Activated T-cell treated with anti-CD3 and anti-CD28 coated beads, Interleukin-2, amount 50 U/mL, for 72 hours (primary cell): ENCODE data around the gene C8G. TPM values are rescaled to one million over a fixed set of nuclear protein-coding genes. Genes with fewer than 3 reads are reported as not detected.

ENCODE experiments used
- ATAC-seq, 2 donors: fragments of 150-1000 bp; cut with Tn5 transposase; replicated peaks in 1 of 2; 2 replicates each; pipeline ENCODE4 v1.10.0; 2021; ENCODE audit warnings: moderate library complexity in 2 of 2, mild to moderate bottlenecking in 1 of 2
- DNase-seq, 2 donors: peaks; one replicate each; pipeline ENCODE4 v3.0.0; 2021 to 2022; ENCODE audit warnings: mixed read lengths in 1 of 2
- H3K27ac Mint-ChIP-seq: one replicate; pipeline ENCODE4 v1.8.0; 2022; ENCODE audit warnings: mild to moderate bottlenecking, moderate library complexity, mixed read lengths
- H3K27me3 Mint-ChIP-seq: one replicate; pipeline ENCODE4 v1.8.0; 2022; ENCODE audit warnings: low read depth, mixed read lengths
- H3K36me3 Mint-ChIP-seq, 2 donors: one replicate each; pipeline ENCODE4 v1.8.0; 2022; ENCODE audit warnings: mixed read lengths in 2 of 2, mild to moderate bottlenecking in 1 of 2; ENCODE audit not compliant: insufficient read depth in 2 of 2
- H3K4me1 Mint-ChIP-seq: one replicate; pipeline ENCODE4 v1.8.0; 2022; ENCODE audit warnings: low read depth, mixed read lengths
- H3K4me3 Mint-ChIP-seq, 2 donors: one replicate each; pipeline ENCODE4 v1.8.0; 2022; ENCODE audit warnings: mild to moderate bottlenecking in 2 of 2, mixed read lengths in 2 of 2, moderate library complexity in 2 of 2
- H3K9me3 Mint-ChIP-seq, 2 donors: one replicate each; pipeline ENCODE4 v1.8.0; 2022; ENCODE audit warnings: mixed read lengths in 2 of 2
- total RNA-seq, 2 donors: library from RNA; stranded (reverse); gene quantifications; one replicate each; pipeline ENCODE4 v1.2.3, GENCODE V29; 2022

The C8G gene
- total RNA-seq, 2 donors from 2014 or later, result 2.6 to 3.4 TPM

DNA sequence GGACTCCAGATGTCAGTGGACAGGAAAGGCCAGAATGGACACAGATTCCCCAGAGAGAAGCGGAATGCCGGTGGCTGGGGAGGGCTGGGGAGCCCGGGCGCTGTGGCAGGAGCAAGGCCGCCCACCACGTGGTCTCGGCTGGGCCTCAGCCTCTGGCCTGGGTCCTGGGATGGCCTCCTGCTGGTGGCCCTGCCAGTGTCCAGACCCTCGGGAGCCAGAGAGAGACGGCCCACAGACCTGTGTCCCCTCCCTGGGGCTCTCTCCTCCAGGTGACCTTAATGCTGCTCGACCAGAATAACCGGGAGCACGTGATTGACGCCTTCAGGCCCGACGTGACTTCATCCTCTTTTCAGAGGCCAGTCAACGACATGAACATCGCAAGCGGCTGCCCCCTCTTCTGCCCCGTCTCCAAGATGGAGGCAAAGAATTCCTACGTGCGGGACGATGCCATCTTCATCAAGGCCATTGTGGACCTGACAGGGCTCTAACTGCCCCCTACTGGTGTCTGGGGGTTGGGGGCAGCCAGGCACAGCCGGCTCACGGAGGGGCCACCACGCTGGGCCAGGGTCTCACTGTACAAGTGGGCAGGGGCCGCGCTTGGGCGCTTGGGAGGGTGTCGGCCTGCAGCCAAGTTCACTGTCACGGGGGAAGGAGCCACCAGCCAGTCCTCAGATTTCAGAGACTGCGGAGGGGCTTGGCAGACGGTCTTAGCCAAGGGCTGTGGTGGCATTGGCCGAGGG, 19.5 kb upstream of the C8G start:
- H3K27me3 Mint-ChIP-seq, result no peaks in the 10 kb centered on the region
- H3K36me3 Mint-ChIP-seq, result peaks cover 1 to 16% of the 10 kb centered on the region in 2 donors
- no peaks in the 10 kb centered on the region for H3K4me1 Mint-ChIP-seq
- H3K4me3 Mint-ChIP-seq, result no peak overlapping the region
- H3K9me3 Mint-ChIP-seq, result no peaks in the 10 kb centered on the region
- DNase-seq, result no peak
- no peak for ATAC-seq
- no peak overlapping the region for H3K27ac Mint-ChIP-seq

DNA sequence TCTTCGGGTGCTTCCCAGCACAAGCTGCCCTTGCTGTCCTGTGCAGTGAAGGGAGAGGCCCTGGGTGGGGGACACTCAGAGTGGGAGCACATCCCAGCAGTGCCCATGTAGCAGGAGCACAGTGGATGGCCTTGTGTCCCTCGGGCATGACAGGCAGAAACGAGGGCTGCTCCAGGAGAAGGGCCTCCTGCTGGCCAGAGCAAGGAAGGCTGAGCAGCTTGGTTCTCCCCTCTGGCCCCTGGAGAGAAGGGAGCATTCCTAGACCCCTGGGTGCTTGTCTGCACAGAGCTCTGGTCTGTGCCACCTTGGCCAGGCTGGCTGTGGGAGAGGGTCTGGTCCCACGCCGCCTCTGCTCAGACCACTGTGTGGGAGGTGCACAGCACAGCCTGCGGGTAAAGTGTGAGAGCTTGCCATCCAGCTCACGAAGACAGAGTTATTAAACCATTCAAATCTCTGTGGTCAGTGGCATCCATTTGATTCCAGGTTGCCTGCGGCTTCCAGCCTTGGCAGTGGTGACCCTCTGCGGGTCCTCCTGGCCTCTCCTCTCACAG, 18.8 kb upstream of the C8G start:
- ATAC-seq (no peak), DNase-seq (no peak)
- Mint-ChIP-seq H3K9me3 (no peaks in the 10 kb centered on the region), H3K27ac (no peak overlapping the region), H3K4me1 (no peaks in the 10 kb centered on the region), H3K4me3 (no peak overlapping the region), H3K27me3 (no peaks in the 10 kb centered on the region), H3K36me3 (peaks cover 1 to 13% of the 10 kb centered on the region in 2 donors)

DNA sequence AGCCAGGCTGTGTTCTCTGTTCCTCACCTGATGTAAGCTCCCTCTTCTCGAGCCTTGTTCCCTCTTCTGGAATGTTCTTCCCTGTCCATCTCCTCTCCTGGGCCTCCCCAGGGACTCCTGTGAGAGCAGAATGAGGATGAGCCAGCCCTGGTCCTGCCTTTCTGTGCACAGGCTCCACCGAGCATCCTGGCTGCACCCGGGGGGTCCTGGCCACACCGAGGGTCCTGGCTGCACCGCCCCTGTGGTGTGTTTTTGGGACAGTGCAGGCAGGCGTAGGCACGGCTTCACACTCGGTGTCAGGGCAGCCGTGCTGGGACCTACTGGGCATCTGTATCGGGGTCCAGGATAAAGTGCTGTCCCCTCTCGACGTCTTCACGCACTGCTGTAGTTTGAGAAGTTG, 18.3 kb upstream of the C8G start:
- no peak for DNase-seq
- Mint-ChIP-seq H3K4me3 (no peak overlapping the region), H3K36me3 (peaks cover 1 to 14% of the 10 kb centered on the region in 2 donors), H3K4me1 (peaks cover 3% of the 10 kb centered on the region), H3K27ac (no peak overlapping the region), H3K27me3 (no peaks in the 10 kb centered on the region), H3K9me3 (no peaks in the 10 kb centered on the region)
- no peak for ATAC-seq

DNA sequence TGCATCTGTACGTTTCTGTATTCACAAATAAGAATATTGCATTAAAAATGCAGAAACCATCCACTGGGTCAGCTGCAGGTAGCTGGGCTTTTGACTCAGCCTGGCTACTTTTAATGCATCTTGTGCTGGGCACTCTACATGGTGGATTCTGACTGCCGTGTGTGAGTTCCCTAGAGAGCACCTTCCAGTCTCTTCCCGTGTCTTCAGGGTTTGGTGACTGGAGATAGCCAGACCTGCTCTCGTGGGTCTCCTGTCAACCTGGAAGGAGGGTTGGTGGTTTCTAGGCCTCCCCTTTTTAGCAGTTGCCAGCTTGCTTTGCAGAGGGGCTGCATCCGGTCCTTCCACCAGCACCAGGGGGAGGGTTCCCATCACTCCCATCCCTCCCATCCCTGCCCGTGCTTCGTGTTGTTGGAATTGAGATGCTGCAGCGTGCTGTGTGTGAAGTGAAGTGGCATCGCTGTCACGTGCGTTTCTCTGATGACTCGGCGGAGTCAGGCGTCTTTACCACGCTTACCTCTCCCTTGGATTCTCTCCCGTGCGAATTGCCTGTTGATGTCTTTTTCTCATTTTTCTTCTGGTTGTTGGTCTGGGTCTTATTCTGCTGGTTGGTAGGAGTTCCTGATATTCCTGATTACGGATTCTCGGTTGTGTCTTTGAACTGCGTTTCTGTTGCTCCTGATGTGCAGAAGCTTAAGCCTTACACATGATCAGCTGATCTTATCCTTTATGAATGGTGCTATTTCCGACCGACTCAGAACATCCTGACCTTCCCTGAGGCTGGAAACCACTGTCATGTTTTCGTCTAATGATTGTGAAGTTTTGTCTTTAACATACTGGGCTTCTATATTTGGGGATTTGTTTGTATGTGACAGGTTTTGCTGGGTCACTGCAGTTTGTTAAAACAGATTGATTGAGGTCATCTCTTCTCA, 17.4 kb upstream of the C8G start:
- no peak overlapping the region for H3K4me3 Mint-ChIP-seq
- H3K36me3 Mint-ChIP-seq, result peaks cover 1 to 13% of the 10 kb centered on the region in 2 donors
- no peak for DNase-seq
- H3K4me1 Mint-ChIP-seq, result peaks cover 10% of the 10 kb centered on the region
- peak overlapping the region; percentile 31 for H3K27ac Mint-ChIP-seq
- no peaks in the 10 kb centered on the region for H3K9me3 Mint-ChIP-seq
- ATAC-seq, result no peak
- no peaks in the 10 kb centered on the region for H3K27me3 Mint-ChIP-seq

DNA sequence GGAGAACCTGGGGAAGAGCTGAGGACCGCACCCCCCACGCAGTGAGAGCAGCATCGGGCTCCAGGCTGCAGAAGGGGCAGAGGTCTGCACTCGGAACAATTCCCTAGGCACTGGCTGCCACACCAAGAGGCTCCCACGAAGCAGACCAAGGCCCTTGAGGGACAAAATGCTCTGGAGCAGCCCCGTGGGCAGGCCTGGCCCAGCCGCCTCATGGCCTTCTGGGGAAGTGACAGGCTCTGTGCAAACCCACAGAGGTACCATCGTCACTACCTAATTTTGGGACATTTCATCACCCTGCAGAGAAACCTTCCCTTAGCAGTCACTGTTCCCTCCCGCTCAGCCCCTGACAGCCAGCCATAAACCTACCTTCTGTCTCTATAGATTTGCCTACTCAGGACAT, 16.5 kb upstream of the C8G start:
- no peaks in the 10 kb centered on the region for H3K9me3 Mint-ChIP-seq
- H3K27me3 Mint-ChIP-seq, result no peaks in the 10 kb centered on the region
- no peak overlapping the region for H3K27ac Mint-ChIP-seq
- no peak overlapping the region for H3K4me3 Mint-ChIP-seq
- DNase-seq (no peak), ATAC-seq (peak in 1 of 2 donors; percentile 61)
- peaks cover 6 to 17% of the 10 kb centered on the region in 2 donors for H3K36me3 Mint-ChIP-seq
- H3K4me1 Mint-ChIP-seq, result peaks cover 10% of the 10 kb centered on the region

DNA sequence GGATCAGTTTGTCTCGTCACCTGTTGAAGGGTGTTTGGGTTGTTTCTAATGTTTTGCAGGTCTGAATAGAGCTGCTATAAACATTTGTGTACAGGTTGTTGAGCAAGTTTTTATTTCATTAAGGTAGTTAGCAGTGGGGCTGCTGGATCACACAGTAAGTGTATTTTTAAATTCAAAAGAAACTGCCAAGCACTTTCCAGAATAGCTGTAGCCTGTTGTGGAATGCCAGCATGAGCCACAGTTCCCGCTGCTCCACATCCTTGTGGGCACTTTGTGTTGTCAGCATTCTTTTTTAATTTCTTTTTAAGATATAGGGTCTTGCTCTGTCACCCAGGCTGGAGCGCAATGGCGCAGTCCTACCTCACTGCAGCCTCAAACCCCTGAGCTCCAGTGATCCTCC, 15.0 kb upstream of the C8G start:
- H3K4me1 Mint-ChIP-seq, result peaks cover 10% of the 10 kb centered on the region
- no peak for ATAC-seq
- H3K27me3 Mint-ChIP-seq, result no peaks in the 10 kb centered on the region
- DNase-seq, result no peak
- no peak overlapping the region for H3K4me3 Mint-ChIP-seq
- H3K27ac Mint-ChIP-seq, result no peak overlapping the region
- H3K9me3 Mint-ChIP-seq, result no peaks in the 10 kb centered on the region
- H3K36me3 Mint-ChIP-seq, result peaks cover 6 to 18% of the 10 kb centered on the region in 2 donors

DNA sequence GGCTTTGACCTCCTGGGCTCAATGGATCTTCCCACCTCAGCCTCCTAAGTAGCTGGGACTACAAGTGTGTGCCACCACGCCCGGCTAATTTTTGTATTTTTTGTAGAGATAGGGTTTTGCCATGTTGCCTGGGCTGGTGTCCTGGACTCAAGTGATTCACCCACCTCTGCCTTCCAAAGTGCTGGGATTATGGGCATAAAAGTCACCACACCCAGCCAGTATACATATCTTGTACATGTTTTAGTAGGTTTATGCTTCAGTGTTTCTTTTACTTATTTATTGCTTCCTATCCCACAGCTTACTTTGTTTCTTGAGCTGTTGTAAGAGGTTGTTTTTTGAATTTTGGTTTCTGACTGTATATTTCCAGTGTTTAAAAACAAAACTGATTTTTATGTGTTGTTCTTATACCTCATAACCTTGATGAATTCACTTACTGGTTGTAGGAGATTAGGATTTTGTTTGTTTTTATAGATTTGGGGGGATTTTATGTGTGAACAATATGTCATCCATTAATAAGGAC, 13.4 kb upstream of the C8G start:
- Mint-ChIP-seq H3K27ac (peak overlapping the region; percentile 91), H3K36me3 (peaks cover 6 to 18% of the 10 kb centered on the region in 2 donors), H3K9me3 (no peaks in the 10 kb centered on the region), H3K27me3 (no peaks in the 10 kb centered on the region), H3K4me1 (peaks cover 10% of the 10 kb centered on the region), H3K4me3 (peak overlapping the region in 1 of 2 donors; percentile 45)
- DNase-seq (no peak), ATAC-seq (peak; percentile 43 to 52)

DNA sequence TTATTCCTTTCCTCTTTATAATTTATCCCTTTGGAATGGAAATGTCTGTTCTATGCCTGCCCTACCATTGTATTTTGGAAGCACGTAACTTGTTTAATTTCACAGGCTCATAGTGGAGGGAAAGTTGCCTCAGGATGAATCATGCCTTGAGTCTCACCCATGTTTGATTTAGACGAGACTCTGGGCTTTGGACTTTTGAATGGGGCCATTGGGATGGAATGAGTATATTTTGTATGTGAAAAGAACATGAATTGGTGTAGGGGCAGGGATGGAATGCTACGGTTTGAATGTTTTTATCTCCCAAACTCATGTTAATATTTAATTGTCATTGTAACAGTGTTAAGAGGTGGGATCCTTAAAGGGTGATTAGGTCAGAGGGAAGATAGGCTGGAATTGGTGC, 10.8 kb upstream of the C8G start:
- Mint-ChIP-seq H3K4me3 (no peak overlapping the region), H3K36me3 (peaks cover 5 to 24% of the 10 kb centered on the region in 2 donors), H3K4me1 (peaks cover 15% of the 10 kb centered on the region), H3K9me3 (no peaks in the 10 kb centered on the region), H3K27me3 (no peaks in the 10 kb centered on the region), H3K27ac (no peak overlapping the region)
- ATAC-seq (no peak), DNase-seq (no peak)

DNA sequence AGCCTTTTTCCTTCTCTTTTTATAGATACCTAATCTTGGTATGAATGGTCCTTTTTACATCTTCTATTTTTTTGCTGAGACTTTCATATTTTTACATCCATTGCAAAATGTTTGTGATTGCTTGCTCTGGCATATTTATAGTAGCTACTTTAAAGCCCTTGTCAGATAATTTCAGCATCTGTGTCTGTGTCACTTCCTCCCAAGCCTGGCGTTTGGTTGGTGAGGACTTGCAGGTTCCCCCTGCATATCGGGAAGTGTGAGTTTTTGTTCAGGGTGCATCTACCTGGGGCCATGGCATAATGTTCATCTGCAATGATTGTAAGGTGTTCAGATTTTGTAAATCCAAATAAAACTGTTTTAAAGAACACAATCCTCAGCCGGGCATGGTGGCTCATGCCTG, 9.4 kb upstream of the C8G start:
- DNase-seq (no peak), ATAC-seq (no peak)
- H3K36me3 Mint-ChIP-seq, result peaks cover 5 to 19% of the 10 kb centered on the region in 2 donors
- H3K4me1 Mint-ChIP-seq, result peaks cover 15% of the 10 kb centered on the region
- H3K4me3 Mint-ChIP-seq, result no peak overlapping the region
- H3K9me3 Mint-ChIP-seq, result no peaks in the 10 kb centered on the region
- H3K27me3 Mint-ChIP-seq, result no peaks in the 10 kb centered on the region
- no peak overlapping the region for H3K27ac Mint-ChIP-seq

DNA sequence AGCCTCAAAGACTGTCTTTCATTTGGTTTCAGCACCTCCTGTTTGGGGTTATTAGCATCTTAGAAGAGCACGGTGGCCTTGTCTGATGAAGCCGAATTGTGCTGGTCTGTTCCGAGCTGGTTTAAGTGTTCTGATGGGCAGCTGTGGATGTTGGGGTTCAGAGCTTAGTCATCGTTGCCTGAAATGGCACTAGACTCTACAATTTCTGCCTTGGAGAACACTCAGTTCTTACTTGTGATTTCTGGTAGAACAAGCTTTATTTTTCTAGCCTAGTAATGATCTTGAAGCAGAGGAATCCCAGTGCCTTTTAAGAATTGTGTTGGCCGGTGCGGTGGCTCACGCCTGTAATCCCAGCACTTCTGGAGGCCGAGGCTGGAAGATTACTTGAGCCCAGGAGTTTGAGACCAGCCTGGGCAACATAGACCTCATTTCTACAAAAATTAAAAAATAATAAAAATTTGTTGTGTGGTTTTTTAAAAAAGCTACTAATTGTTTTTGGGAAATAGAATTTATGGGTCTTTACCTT, 8.3 kb upstream of the C8G start:
- Mint-ChIP-seq H3K27me3 (no peaks in the 10 kb centered on the region), H3K4me3 (no peak overlapping the region), H3K9me3 (no peaks in the 10 kb centered on the region), H3K4me1 (peaks cover 12% of the 10 kb centered on the region), H3K27ac (peak overlapping the region; percentile 16), H3K36me3 (peaks cover 5 to 19% of the 10 kb centered on the region in 2 donors)
- no peak for DNase-seq
- ATAC-seq, result no peak

DNA sequence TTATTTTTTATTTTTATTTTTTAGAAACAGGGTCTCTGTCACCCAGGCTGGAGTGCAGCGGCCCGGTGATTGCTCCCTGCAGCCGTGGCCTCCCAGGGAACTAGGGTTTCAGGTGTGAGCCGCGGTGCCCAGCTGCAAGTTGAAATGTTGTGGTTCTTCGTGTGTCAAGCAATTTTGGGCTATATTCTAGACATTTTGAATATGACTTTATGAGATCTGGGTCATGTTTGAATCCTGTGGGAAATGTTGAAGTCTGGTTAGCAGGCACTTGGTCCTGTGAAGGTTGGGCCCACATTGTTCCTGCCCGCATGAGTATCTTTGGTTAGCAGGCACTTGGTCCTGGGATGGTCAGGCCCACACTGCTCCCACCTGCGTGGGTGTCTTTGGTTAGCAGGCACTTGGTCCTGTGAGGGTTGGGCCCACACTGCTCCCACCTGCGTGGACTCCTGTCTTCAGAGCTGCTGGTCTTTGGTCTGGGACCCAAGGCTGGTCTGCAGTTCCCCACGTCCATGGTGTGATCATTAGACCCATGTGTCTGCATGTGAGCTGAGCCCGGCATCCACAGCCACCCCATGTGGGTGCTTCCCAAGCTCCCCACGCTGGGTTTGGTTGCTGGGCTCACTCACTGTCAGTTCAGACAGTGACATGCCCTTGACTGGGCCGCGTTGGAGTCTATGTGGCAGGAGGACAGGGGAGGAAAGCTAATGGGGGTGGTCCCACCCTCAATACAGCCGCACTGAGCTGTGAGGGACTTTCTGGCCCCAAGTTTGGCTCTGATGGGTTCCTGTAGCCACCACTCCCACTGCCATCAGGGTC, 7.6 kb upstream of the C8G start:
- Mint-ChIP-seq H3K27ac (no peak overlapping the region), H3K27me3 (no peaks in the 10 kb centered on the region), H3K4me1 (peaks cover 5% of the 10 kb centered on the region), H3K4me3 (no peak overlapping the region), H3K9me3 (no peaks in the 10 kb centered on the region), H3K36me3 (peaks cover 6 to 17% of the 10 kb centered on the region in 2 donors)
- no peak for DNase-seq
- no peak for ATAC-seq

DNA sequence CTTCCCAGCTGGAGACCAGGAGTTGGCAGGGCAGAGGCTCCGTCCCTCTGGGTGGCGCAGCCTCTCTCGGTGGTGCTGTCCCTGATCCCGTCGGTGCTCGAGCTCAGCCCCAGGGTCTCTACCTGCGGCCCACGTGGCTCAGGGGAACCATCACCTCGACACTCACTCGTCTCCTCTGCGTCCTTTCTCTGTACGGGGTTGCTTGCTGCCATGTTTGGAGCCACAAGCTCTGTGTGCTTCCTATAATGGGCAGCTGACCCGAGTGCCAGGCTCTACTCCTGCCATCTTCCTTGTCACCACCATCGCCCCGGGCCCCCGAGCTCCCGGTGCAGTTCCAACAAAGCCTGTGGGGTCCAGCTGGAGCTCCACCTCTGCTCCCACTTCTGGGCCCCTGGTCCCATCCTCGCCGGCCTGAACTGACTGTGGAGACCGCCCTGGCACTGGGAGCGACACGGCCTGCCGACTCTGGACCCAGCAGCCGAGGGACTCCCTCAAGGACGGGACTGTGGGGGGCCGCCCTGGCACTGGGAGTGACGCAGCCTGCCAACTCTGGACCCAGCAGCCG, 5.5 kb upstream of the C8G start:
- H3K4me3 Mint-ChIP-seq, result no peak overlapping the region

More for the DNA sequence above, 5.5 kb upstream of the C8G start:
- H3K36me3 Mint-ChIP-seq, result peaks cover 1 to 10% of the 10 kb centered on the region in 2 donors
- H3K4me1 Mint-ChIP-seq, result peaks cover 5% of the 10 kb centered on the region
- H3K27me3 Mint-ChIP-seq, result no peaks in the 10 kb centered on the region
- no peak for DNase-seq
- no peak overlapping the region for H3K27ac Mint-ChIP-seq
- H3K9me3 Mint-ChIP-seq, result no peaks in the 10 kb centered on the region
- no peak for ATAC-seq
